Measurements from ENCODE around the gene ACE. TPM values are rescaled to one million over a fixed set of nuclear protein-coding genes. Genes with fewer than 3 reads are reported as not detected.

Gene ACE
- total and polyA plus RNA-seq, 4 donors, result 1.1 to 6.9 (median 2.4) TPM

DNA sequence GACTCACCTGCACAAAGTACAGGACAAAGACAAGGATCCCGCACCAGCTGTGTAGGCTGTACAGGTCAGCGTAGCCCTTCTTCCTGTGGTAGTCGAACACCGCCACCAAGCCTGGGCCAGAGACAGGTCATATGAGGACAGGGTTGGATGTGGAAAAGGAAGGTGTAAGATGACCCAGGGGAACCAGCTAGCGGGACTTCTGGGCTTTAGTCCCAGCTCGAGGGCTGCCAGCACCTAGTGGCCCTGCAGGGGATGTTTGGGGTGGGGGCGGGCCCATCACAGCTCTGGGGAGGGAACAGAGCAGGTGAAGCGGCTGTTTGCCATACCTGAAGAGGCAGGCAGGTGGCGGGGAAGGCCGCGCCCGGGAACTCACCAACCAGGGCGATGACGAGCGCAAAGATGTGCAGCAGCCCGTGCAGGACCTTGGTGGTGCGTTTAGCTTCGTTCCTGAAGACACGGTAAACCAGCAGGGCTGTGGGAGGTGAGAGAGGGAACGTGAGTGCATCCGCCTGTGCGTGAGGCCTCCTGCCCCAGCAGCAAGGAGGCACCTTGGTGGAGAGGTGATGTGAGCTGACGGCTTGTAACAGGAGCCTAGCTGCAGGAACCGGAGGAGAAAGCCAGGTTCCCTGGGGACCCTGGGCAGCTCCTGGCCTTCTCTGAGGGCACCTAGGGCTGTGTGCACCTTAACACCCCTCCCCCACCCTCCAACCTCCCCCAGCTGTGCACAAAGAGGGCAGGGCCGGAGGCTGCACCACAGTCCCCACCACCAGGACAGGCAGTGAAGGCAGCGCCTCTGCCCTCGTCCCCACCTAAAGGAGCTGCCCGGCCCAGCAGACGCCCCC is 41.0 kb upstream of the ACE start:
- no peak overlapping the region for H3K9ac ChIP-seq (ENCODE audit: low read depth in 1 of 2, low read length in 2 of 2)
- no peaks in the 10 kb centered on the region for H3K9me3 ChIP-seq (ENCODE audit: control insufficient read depth in 4 of 4, low read length in 3 of 4)
- H3K4me1 ChIP-seq (ENCODE audit: control insufficient read depth in 4 of 4, insufficient read depth in 4 of 4, low read length in 3 of 4), result peaks cover 5 to 28% (median 11%) of the 10 kb centered on the region in 4 donors
- no peaks in the 10 kb centered on the region for H3K27me3 ChIP-seq (ENCODE audit: control insufficient read depth in 4 of 4, insufficient read depth in 4 of 4, low read length in 3 of 4)
- H3K27ac ChIP-seq (ENCODE audit: low read depth in 1 of 2, low read length in 2 of 2), result no peak overlapping the region
- no peak for DNase-seq (ENCODE audit: low spot score)
- H3K4me3 ChIP-seq (ENCODE audit: low read depth in 1 of 3, low read length in 3 of 3), result no peak overlapping the region
- TF ChIP-seq, protein P1, sequence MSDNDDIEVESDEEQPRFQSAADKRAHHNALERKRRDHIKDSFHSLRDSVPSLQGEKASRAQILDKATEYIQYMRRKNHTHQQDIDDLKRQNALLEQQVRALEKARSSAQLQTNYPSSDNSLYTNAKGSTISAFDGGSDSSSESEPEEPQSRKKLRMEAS (IDR thresholded peaks at IDR 0.05), result no peak
- TF ChIP-seq NR2F2 (IDR thresholded peaks at IDR 0.05) (no peak), RXRA (IDR thresholded peaks at IDR 0.05) (peak in 1 of 2 donors; percentile 22), RAD21 (IDR thresholded peaks at IDR 0.05) (no peak)
- TF ChIP-seq, protein P2, sequence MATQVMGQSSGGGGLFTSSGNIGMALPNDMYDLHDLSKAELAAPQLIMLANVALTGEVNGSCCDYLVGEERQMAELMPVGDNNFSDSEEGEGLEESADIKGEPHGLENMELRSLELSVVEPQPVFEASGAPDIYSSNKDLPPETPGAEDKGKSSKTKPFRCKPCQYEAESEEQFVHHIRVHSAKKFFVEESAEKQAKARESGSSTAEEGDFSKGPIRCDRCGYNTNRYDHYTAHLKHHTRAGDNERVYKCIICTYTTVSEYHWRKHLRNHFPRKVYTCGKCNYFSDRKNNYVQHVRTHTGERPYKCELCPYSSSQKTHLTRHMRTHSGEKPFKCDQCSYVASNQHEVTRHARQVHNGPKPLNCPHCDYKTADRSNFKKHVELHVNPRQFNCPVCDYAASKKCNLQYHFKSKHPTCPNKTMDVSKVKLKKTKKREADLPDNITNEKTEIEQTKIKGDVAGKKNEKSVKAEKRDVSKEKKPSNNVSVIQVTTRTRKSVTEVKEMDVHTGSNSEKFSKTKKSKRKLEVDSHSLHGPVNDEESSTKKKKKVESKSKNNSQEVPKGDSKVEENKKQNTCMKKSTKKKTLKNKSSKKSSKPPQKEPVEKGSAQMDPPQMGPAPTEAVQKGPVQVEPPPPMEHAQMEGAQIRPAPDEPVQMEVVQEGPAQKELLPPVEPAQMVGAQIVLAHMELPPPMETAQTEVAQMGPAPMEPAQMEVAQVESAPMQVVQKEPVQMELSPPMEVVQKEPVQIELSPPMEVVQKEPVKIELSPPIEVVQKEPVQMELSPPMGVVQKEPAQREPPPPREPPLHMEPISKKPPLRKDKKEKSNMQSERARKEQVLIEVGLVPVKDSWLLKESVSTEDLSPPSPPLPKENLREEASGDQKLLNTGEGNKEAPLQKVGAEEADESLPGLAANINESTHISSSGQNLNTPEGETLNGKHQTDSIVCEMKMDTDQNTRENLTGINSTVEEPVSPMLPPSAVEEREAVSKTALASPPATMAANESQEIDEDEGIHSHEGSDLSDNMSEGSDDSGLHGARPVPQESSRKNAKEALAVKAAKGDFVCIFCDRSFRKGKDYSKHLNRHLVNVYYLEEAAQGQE (IDR thresholded peaks at IDR 0.05), result no peak
- H3K36me3 ChIP-seq (ENCODE audit: control insufficient read depth in 4 of 4, insufficient read depth in 3 of 4, low read depth in 1 of 4, low read length in 3 of 4), result no peaks in the 10 kb centered on the region
- whole genome bisulfite sequencing, result 89% methylated on average over 29 of the region's 29 CpGs

DNA sequence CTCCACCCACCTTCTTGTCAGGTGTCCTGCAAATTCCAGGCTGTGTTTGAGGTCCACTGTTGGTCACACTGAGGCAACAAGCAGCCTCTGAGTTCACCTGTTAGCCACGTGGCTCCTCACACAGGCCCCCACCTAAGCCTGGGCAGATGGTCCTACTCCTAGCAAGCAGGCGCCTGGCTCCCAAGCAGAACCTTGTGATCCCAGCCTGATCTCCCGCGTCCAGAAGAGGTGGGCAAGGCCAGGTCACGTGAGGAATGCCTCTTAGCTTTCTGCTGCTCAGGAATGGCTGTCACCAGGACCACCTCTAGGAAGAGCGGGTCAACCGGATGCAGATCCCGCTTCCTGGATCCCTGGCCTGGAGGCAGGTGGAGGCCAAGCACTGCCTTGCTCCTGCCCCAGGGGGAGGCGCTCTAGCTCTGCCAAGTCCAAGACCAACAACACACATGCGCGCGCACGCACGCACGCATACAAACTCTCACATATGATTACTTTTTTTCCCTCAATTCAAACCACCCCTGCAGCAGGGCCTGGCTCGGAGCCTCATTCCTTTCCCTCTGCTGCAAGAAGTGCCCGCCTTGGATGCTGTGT is 40.2 kb upstream of the ACE start:
- H3K4me1 ChIP-seq (ENCODE audit: control insufficient read depth in 4 of 4, insufficient read depth in 4 of 4, low read length in 3 of 4), result peaks cover 5 to 25% (median 11%) of the 10 kb centered on the region in 4 donors
- H3K4me3 ChIP-seq (ENCODE audit: low read depth in 1 of 3, low read length in 3 of 3), result no peak overlapping the region
- no peak for DNase-seq (ENCODE audit: low spot score)
- no peak overlapping the region for H3K27ac ChIP-seq (ENCODE audit: low read depth in 1 of 2, low read length in 2 of 2)
- WGBS, result 91% methylated on average over 17 of the region's 17 CpGs
- no peaks in the 10 kb centered on the region for H3K9me3 ChIP-seq (ENCODE audit: control insufficient read depth in 4 of 4, low read length in 3 of 4)
- no peaks in the 10 kb centered on the region for H3K36me3 ChIP-seq (ENCODE audit: control insufficient read depth in 4 of 4, insufficient read depth in 3 of 4, low read depth in 1 of 4, low read length in 3 of 4)
- TF ChIP-seq SP1 (IDR thresholded peaks at IDR 0.05) (no peak), YY1 (IDR thresholded peaks at IDR 0.05) (no peak), GABPA (IDR thresholded peaks at IDR 0.05 in 1 of 2, conservative IDR thresholded peaks at IDR 0.05 in 1 of 2) (no peak), EGR1 (IDR thresholded peaks at IDR 0.05; ENCODE audit: low read depth in 2 of 2) (no peak), FOXA2 (IDR thresholded peaks at IDR 0.05) (no peak), RXRA (IDR thresholded peaks at IDR 0.05) (no peak), FOXA1 (IDR thresholded peaks at IDR 0.05) (no peak), TAF1 (conservative IDR thresholded peaks at IDR 0.05) (no peak), HNF4G (IDR thresholded peaks at IDR 0.05) (no peak), RAD21 (IDR thresholded peaks at IDR 0.05) (no peak), NR2F2 (IDR thresholded peaks at IDR 0.05) (no peak), JUND (IDR thresholded peaks at IDR 0.05) (no peak), HNF4A (conservative IDR thresholded peaks at IDR 0.05) (no peak)
- TF ChIP-seq, protein P3, sequence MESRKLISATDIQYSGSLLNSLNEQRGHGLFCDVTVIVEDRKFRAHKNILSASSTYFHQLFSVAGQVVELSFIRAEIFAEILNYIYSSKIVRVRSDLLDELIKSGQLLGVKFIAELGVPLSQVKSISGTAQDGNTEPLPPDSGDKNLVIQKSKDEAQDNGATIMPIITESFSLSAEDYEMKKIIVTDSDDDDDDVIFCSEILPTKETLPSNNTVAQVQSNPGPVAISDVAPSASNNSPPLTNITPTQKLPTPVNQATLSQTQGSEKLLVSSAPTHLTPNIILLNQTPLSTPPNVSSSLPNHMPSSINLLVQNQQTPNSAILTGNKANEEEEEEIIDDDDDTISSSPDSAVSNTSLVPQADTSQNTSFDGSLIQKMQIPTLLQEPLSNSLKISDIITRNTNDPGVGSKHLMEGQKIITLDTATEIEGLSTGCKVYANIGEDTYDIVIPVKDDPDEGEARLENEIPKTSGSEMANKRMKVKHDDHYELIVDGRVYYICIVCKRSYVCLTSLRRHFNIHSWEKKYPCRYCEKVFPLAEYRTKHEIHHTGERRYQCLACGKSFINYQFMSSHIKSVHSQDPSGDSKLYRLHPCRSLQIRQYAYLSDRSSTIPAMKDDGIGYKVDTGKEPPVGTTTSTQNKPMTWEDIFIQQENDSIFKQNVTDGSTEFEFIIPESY (IDR thresholded peaks at IDR 0.05), result no peak
- TF ChIP-seq, protein P4, sequence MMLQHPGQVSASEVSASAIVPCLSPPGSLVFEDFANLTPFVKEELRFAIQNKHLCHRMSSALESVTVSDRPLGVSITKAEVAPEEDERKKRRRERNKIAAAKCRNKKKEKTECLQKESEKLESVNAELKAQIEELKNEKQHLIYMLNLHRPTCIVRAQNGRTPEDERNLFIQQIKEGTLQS (IDR thresholded peaks at IDR 0.05), result no peak
- TF ChIP-seq, protein P5, sequence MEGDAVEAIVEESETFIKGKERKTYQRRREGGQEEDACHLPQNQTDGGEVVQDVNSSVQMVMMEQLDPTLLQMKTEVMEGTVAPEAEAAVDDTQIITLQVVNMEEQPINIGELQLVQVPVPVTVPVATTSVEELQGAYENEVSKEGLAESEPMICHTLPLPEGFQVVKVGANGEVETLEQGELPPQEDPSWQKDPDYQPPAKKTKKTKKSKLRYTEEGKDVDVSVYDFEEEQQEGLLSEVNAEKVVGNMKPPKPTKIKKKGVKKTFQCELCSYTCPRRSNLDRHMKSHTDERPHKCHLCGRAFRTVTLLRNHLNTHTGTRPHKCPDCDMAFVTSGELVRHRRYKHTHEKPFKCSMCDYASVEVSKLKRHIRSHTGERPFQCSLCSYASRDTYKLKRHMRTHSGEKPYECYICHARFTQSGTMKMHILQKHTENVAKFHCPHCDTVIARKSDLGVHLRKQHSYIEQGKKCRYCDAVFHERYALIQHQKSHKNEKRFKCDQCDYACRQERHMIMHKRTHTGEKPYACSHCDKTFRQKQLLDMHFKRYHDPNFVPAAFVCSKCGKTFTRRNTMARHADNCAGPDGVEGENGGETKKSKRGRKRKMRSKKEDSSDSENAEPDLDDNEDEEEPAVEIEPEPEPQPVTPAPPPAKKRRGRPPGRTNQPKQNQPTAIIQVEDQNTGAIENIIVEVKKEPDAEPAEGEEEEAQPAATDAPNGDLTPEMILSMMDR (IDR thresholded peaks at IDR 0.05; ENCODE audit: low read depth, low read length, missing input control), result no peak
- TF ChIP-seq, protein P1 (IDR thresholded peaks at IDR 0.05), result no peak
- TF ChIP-seq, protein P2 (IDR thresholded peaks at IDR 0.05), result no peak
- no peak overlapping the region for H3K9ac ChIP-seq (ENCODE audit: low read depth in 1 of 2, low read length in 2 of 2)
- H3K27me3 ChIP-seq (ENCODE audit: control insufficient read depth in 4 of 4, insufficient read depth in 4 of 4, low read length in 3 of 4), result no peaks in the 10 kb centered on the region
